Ovary (tissue), 9 donors: Measurements from ENCODE around the gene RGL3. TPM values are rescaled to one million over a fixed set of nuclear protein-coding genes. Genes with fewer than 3 reads are reported as not detected.

ENCODE experiments used
- DNase-seq, 5 donors: peaks; one replicate each; pipeline ENCODE4 v3.0.0-alpha.2; 2019 to 2020
- H3K27ac ChIP-seq, 2 donors: fragments of 200-600 bp; one replicate each; pipeline versions ENCODE4 v1.5.1 to v1.8.0; 2019 to 2022
- H3K27me3 ChIP-seq: fragments of 200-600 bp; one replicate; pipeline ENCODE4 v1.8.0; 2022
- H3K36me3 ChIP-seq: fragments of 200-600 bp; sonication (generic); one replicate; pipeline ENCODE4 v1.5.1; 2019
- H3K4me1 ChIP-seq: one replicate; pipeline ENCODE4 v1.8.1; 2013; ENCODE audit warnings: mild to moderate bottlenecking, moderate library complexity; ENCODE audit not compliant: insufficient read depth
- H3K4me3 ChIP-seq: fragments of 200-600 bp; sonication (generic); one replicate; pipeline ENCODE4 v1.5.1; 2017
- H3K9me3 ChIP-seq, 2 donors: fragments of 200-600 bp in 1 of 2; sonication (generic) in 1 of 2; one replicate each; pipeline versions ENCODE4 v1.5.1 to v1.8.1; 2013 to 2019; ENCODE audit warnings: mild to moderate bottlenecking in 1 of 2, moderate library complexity in 1 of 2
- EP300 ChIP-seq: sonication (generic); formaldehyde crosslinking; IDR thresholded peaks from one replicate; pipeline ENCODE4 v1.6.1; 2017; ENCODE audit warnings: antibody characterized with exemption
- POLR2A ChIP-seq: fragments of 450-650 bp; IDR thresholded peaks from one replicate; pipeline ENCODE4 v1.6.1; 2017; ENCODE audit warnings: antibody characterized with exemption, mild to moderate bottlenecking, moderate library complexity
- whole genome bisulfite sequencing, 3 donors: extraction: QIAGEN DNeasy Blood & Tissue Kit in 1 of 3; methylation state at CpG; one replicate each; pipeline versions ENCODE4 v1.1.5 to v1.1.7; 2013 to 2017; 5-methylcytosine and 5-hydroxymethylcytosine counted together
- intact Hi-C, 4 donors: fragments of 100-400 bp; cut with DNase I; formaldehyde crosslinking; loops; one replicate each; pipeline versions ENCODE4 v1.11.0 to v1.15.1; 2022 to 2023
- polyA plus RNA-seq, 2 donors: library from polyadenylated mRNA; stranded (reverse); fragments of 200-250 nt in 1 of 2; fragments of 350-450 nt in 1 of 2; fragmentation: Illumina TruSeq in 1 of 2; extraction: RNeasy Lipid Tissue Mini Kit (QIAGEN cat#74804) in 1 of 2; gene quantifications; one replicate each; pipeline ENCODE4 v1.2.3, GENCODE V29; 2013 to 2014
- total RNA-seq, 7 donors: library from RNA; depleted of rRNA in 2 of 7; stranded (reverse); fragments of >200 nt in 2 of 7; fragmentation: NEBNext Ultra II Directional in 3 of 7; extraction: Animal tissue kit (Norgen Biotek cat#: 25700) in 3 of 7; gene quantifications; one replicate each; pipeline versions ENCODE4 v1.1.0 to v1.2.4, GENCODE V29; 2016 to 2023
- TF ChIP-seq, protein P1 (sequence below), 3 donors: fragments of 450-650 bp in 2 of 3; fragments of 200-600 bp in 1 of 3; IDR thresholded peaks; one replicate each; pipeline versions ENCODE4 v1.5.1 to v1.8.0; 2016 to 2022; ENCODE audit warnings: antibody characterized with exemption in 3 of 3, mild to moderate bottlenecking in 1 of 3
- donor health status: DM: no; HTN: no; CAD: no; lungs with moderate emphysema.
- donor health status: DM: no; HTN: no; CAD: no.
- donor health status: Bipolar disorder and iron deficiency.
- donor health status: DM: yes; HTN: yes; CAD: no.
- donor health status: DM: no; HTN: no; CAD: no.
- donor health status: DM: yes; HTN: yes; CAD: no.

The RGL3 gene
- total and polyA plus RNA-seq, 9 donors = 2.2 to 28.0 (median 5.6) TPM

DNA sequence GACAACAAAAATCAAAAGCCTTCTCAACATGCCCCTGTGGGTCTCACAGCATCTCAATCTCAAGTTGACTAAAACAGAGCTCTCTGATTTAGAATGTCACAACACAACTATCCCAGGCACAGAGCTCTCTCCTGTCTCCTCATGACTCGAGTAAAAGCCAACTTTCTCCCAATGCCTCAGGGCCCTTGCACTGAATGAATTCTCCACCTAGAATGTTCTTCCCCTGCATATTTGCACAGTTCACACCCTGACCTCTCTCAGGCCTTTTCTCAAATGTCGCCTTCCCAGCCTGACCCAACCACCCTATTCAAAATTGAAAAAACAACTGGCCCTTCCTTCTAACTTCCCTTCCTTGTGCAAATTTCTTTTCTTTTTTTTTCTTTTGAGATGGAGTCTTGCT, 48.4 kb downstream of the RGL3 start:
- no peak overlapping the region for H3K4me3 ChIP-seq
- 93 to 94% (median 94%) methylated on average over 2 of the region's 2 CpGs for WGBS, 3 donors
- H3K27ac ChIP-seq = no peak overlapping the region
- intact Hi-C loops = no loop called here
- no peaks in the 10 kb centered on the region for H3K9me3 ChIP-seq
- TF ChIP-seq, protein P1, sequence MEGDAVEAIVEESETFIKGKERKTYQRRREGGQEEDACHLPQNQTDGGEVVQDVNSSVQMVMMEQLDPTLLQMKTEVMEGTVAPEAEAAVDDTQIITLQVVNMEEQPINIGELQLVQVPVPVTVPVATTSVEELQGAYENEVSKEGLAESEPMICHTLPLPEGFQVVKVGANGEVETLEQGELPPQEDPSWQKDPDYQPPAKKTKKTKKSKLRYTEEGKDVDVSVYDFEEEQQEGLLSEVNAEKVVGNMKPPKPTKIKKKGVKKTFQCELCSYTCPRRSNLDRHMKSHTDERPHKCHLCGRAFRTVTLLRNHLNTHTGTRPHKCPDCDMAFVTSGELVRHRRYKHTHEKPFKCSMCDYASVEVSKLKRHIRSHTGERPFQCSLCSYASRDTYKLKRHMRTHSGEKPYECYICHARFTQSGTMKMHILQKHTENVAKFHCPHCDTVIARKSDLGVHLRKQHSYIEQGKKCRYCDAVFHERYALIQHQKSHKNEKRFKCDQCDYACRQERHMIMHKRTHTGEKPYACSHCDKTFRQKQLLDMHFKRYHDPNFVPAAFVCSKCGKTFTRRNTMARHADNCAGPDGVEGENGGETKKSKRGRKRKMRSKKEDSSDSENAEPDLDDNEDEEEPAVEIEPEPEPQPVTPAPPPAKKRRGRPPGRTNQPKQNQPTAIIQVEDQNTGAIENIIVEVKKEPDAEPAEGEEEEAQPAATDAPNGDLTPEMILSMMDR (IDR thresholded peaks at IDR 0.05) = no peak
- no peak for TF ChIP-seq POLR2A
- TF ChIP-seq EP300 = no peak
- H3K27me3 ChIP-seq = no peaks in the 10 kb centered on the region
- H3K36me3 ChIP-seq = no peaks in the 10 kb centered on the region
- peaks cover 5% of the 10 kb centered on the region for H3K4me1 ChIP-seq
- DNase-seq = no peak

DNA sequence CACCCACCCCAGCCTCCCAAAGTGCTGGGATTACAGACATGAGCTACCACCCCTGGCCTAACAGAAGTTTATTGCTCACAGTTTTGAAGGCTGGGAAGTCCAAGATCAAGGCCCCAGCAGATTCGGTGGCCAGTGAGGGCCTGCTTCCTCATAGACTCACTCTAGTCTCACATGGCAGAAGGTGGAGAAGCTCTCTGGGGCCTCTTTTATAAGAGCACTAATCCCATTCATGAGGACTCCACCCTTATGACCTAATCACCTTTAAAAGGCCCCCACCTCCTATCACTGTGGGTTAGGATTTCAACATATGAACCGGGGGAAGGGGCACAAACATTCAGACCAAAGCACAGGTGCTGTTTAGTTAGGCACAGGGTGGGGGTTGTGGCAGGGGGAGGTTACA, 51.6 kb downstream of the RGL3 start:
- no peak for DNase-seq
- WGBS, 3 donors = 59 to 70% (median 67%) methylated on average over 2 of the region's 2 CpGs
- Histone ChIP-seq H3K36me3 (no peaks in the 10 kb centered on the region), H3K9me3 (no peaks in the 10 kb centered on the region), H3K27me3 (no peaks in the 10 kb centered on the region), H3K4me1 (no peaks in the 10 kb centered on the region), H3K4me3 (no peak overlapping the region), H3K27ac (no peak overlapping the region)
- TF ChIP-seq POLR2A = no peak
- TF ChIP-seq, protein P1 (IDR thresholded peaks at IDR 0.05) = no peak
- intact Hi-C loops = no loop called here

DNA sequence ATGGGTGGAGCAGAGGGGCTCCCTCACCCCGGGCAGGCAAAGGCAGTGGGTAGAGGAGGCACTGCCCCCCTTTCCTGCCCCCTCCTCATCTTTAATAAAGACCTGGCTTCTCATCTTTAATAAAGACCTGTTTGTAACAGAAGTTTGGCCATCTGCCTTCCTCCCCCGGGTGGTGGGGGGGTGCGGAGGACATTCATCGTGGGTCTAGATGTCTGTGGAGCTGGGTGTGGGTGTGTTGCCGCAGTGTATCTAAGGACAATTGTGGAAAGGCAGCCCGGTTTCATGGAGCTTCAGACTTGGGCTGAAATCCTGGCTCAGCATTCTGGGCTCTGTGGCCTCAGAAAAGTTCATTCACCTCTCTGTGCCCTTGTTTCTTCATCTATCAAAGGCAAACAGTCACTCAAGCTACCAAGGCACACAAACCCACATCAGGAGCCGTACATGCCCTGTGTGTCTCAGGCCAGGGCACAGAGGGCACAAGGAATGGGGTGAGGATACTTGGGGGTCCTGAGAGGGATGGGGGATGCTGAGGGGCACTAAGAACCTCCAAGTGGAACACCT, 53.5 kb downstream of the RGL3 start:
- Histone ChIP-seq H3K4me3 (no peak overlapping the region), H3K9me3 (no peaks in the 10 kb centered on the region), H3K4me1 (no peaks in the 10 kb centered on the region), H3K36me3 (no peaks in the 10 kb centered on the region), H3K27ac (no peak overlapping the region), H3K27me3 (no peaks in the 10 kb centered on the region)
- TF ChIP-seq EP300 (no peak), POLR2A (no peak)
- TF ChIP-seq, protein P1 (IDR thresholded peaks at IDR 0.05) = no peak
- intact Hi-C loops = no loop called here
- no peak for DNase-seq
- 40 to 43% (median 42%) methylated on average over 7 of the region's 7 CpGs for WGBS, 3 donors

DNA sequence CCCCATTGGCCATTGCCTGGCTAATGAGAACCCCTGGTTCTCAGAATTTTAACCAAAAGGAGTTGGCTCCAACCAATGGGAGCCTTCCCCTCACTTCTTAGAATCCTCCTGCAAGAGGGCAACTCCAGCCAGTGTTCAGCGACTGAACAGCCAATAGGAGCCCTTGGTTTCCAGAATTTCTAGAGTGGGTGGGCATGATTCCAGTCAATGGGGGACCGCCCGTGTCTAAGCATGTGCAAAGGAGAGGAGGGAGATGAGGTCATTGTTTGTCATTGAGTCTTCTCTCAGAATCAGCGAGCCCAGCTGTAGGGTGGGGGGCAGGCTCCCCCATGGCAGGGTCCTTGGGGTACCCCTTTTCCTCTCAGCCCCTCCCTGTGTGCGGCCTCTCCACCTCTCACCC, 54.2 kb downstream of the RGL3 start:
- Histone ChIP-seq H3K27me3 (no peaks in the 10 kb centered on the region), H3K27ac (no peak overlapping the region), H3K4me1 (no peaks in the 10 kb centered on the region), H3K4me3 (no peak overlapping the region), H3K36me3 (no peaks in the 10 kb centered on the region), H3K9me3 (no peaks in the 10 kb centered on the region)
- WGBS, 3 donors = 63 to 64% (median 63%) methylated on average over 5 of the region's 5 CpGs
- intact Hi-C loops = no loop called here
- no peak for TF ChIP-seq EP300
- TF ChIP-seq, protein P1 (IDR thresholded peaks at IDR 0.05) = no peak
- TF ChIP-seq POLR2A = no peak
- no peak for DNase-seq
